ENCODE measurements around the gene C1QTNF12.

C1QTNF12 gene

GRCh38 chr1:1215881-1216605 is 30.5 kb downstream of the C1QTNF12 start:
- no peak overlapping the region for H3K27ac ChIP-seq (ENCODE audit: low read length)
- H3K27me3 ChIP-seq (ENCODE audit: control insufficient read depth in 1 of 2, insufficient read depth in 2 of 2, low read length in 2 of 2), result no peaks in the 10 kb centered on the region
- H3K36me3 ChIP-seq (ENCODE audit: control insufficient read depth in 2 of 2, insufficient read depth in 2 of 2, low read length in 2 of 2), result peaks cover 8 to 16% of the 10 kb centered on the region in 2 donors
- no peak overlapping the region for H3K4me3 ChIP-seq (ENCODE audit: low read length in 2 of 2)
- H3K4me1 ChIP-seq (ENCODE audit: control insufficient read depth, insufficient read depth, low read length), result peaks cover 6% of the 10 kb centered on the region
- H3K9ac ChIP-seq (ENCODE audit: low read length in 2 of 2), result no peak overlapping the region
- H3K9me3 ChIP-seq (ENCODE audit: control insufficient read depth in 2 of 2, low read length in 2 of 2), result no peaks in the 10 kb centered on the region

GRCh38 chr1:1215080-1215676 is 31.3 kb downstream of the C1QTNF12 start:
- peaks cover 6% of the 10 kb centered on the region for H3K4me1 ChIP-seq (ENCODE audit: control insufficient read depth, insufficient read depth, low read length)
- H3K27ac ChIP-seq (ENCODE audit: low read length), result no peak overlapping the region
- H3K9me3 ChIP-seq (ENCODE audit: control insufficient read depth in 2 of 2, low read length in 2 of 2), result no peaks in the 10 kb centered on the region
- peaks cover 0 to 15% of the 10 kb centered on the region in 2 donors for H3K36me3 ChIP-seq (ENCODE audit: control insufficient read depth in 2 of 2, insufficient read depth in 2 of 2, low read length in 2 of 2)
- H3K27me3 ChIP-seq (ENCODE audit: control insufficient read depth in 1 of 2, insufficient read depth in 2 of 2, low read length in 2 of 2), result no peaks in the 10 kb centered on the region
- no peak overlapping the region for H3K4me3 ChIP-seq (ENCODE audit: low read length in 2 of 2)
- H3K9ac ChIP-seq (ENCODE audit: low read length in 2 of 2), result no peak overlapping the region

- H3K27me3 ChIP-seq (ENCODE audit: control insufficient read depth in 1 of 2, insufficient read depth in 2 of 2, low read length in 2 of 2), result no peaks in the 10 kb centered on the region
- peaks cover 0 to 12% of the 10 kb centered on the region in 2 donors for H3K36me3 ChIP-seq (ENCODE audit: control insufficient read depth in 2 of 2, insufficient read depth in 2 of 2, low read length in 2 of 2)
- H3K9ac ChIP-seq (ENCODE audit: low read length in 2 of 2), result no peak within 1 kb of the TSS
- no peak within 1 kb of the TSS for H3K27ac ChIP-seq (ENCODE audit: low read length)
- H3K4me3 ChIP-seq (ENCODE audit: low read length in 2 of 2), result no peak within 1 kb of the TSS
- no peaks in the 10 kb centered on the region for H3K9me3 ChIP-seq (ENCODE audit: control insufficient read depth in 2 of 2, low read length in 2 of 2)
- peaks cover 6% of the 10 kb centered on the region for H3K4me1 ChIP-seq (ENCODE audit: control insufficient read depth, insufficient read depth, low read length)
Observed at GRCh38 chr1:1213345-1214265, 32.9 kb downstream of the C1QTNF12 start, which contains the start of gene TNFRSF4. Gene TNFRSF4, minus strand, starts transcription at chr1:1214153. Its CDS starts 26 bp downstream, at chr1:1214127.

- Histone ChIP-seq H3K4me1 (ENCODE audit: control insufficient read depth, insufficient read depth, low read length) (peaks cover 6% of the 10 kb centered on the region), H3K9ac (ENCODE audit: low read length in 2 of 2) (no peak overlapping the region), H3K27ac (ENCODE audit: low read length) (no peak overlapping the region), H3K27me3 (ENCODE audit: control insufficient read depth in 1 of 2, insufficient read depth in 2 of 2, low read length in 2 of 2) (peaks cover 0 to under 1% of the 10 kb centered on the region in 2 donors), H3K36me3 (ENCODE audit: control insufficient read depth in 2 of 2, insufficient read depth in 2 of 2, low read length in 2 of 2) (peaks cover 0 to 5% of the 10 kb centered on the region in 2 donors), H3K4me3 (ENCODE audit: low read length in 2 of 2) (no peak overlapping the region), H3K9me3 (ENCODE audit: control insufficient read depth in 2 of 2, low read length in 2 of 2) (no peaks in the 10 kb centered on the region)
Observed at GRCh38 chr1:1212780-1213344, 33.7 kb downstream of the C1QTNF12 start.

- H3K9ac ChIP-seq (ENCODE audit: low read length in 2 of 2), result no peak overlapping the region
- peaks cover 9% of the 10 kb centered on the region for H3K4me1 ChIP-seq (ENCODE audit: control insufficient read depth, insufficient read depth, low read length)
- peaks cover 0 to under 1% of the 10 kb centered on the region in 2 donors for H3K36me3 ChIP-seq (ENCODE audit: control insufficient read depth in 2 of 2, insufficient read depth in 2 of 2, low read length in 2 of 2)
- no peak overlapping the region for H3K27ac ChIP-seq (ENCODE audit: low read length)
- H3K9me3 ChIP-seq (ENCODE audit: control insufficient read depth in 2 of 2, low read length in 2 of 2), result no peaks in the 10 kb centered on the region
- no peak overlapping the region for H3K4me3 ChIP-seq (ENCODE audit: low read length in 2 of 2)
- H3K27me3 ChIP-seq (ENCODE audit: control insufficient read depth in 1 of 2, insufficient read depth in 2 of 2, low read length in 2 of 2), result peaks cover 5 to 12% of the 10 kb centered on the region in 2 donors
Observed at GRCh38 chr1:1211541-1212441, 34.7 kb downstream of the C1QTNF12 start.

GRCh38 chr1:1210726-1211540 is 35.6 kb downstream of the C1QTNF12 start:
- peaks cover 8 to 20% of the 10 kb centered on the region in 2 donors for H3K27me3 ChIP-seq (ENCODE audit: control insufficient read depth in 1 of 2, insufficient read depth in 2 of 2, low read length in 2 of 2)
- H3K36me3 ChIP-seq (ENCODE audit: control insufficient read depth in 2 of 2, insufficient read depth in 2 of 2, low read length in 2 of 2), result no peaks in the 10 kb centered on the region
- no peak overlapping the region for H3K4me3 ChIP-seq (ENCODE audit: low read length in 2 of 2)
- H3K9ac ChIP-seq (ENCODE audit: low read length in 2 of 2), result no peak overlapping the region
- no peaks in the 10 kb centered on the region for H3K9me3 ChIP-seq (ENCODE audit: control insufficient read depth in 2 of 2, low read length in 2 of 2)
- H3K27ac ChIP-seq (ENCODE audit: low read length), result no peak overlapping the region
- H3K4me1 ChIP-seq (ENCODE audit: control insufficient read depth, insufficient read depth, low read length), result peaks cover 15% of the 10 kb centered on the region

GRCh38 chr1:1208713-1209433 is 37.6 kb downstream of the C1QTNF12 start:
- no peaks in the 10 kb centered on the region for H3K9me3 ChIP-seq (ENCODE audit: control insufficient read depth in 2 of 2, low read length in 2 of 2)
- H3K4me1 ChIP-seq (ENCODE audit: control insufficient read depth, insufficient read depth, low read length), result peaks cover 9% of the 10 kb centered on the region
- H3K4me3 ChIP-seq (ENCODE audit: low read length in 2 of 2), result no peak overlapping the region
- no peak overlapping the region for H3K27ac ChIP-seq (ENCODE audit: low read length)
- peaks cover 13 to 25% of the 10 kb centered on the region in 2 donors for H3K27me3 ChIP-seq (ENCODE audit: control insufficient read depth in 1 of 2, insufficient read depth in 2 of 2, low read length in 2 of 2)
- H3K9ac ChIP-seq (ENCODE audit: low read length in 2 of 2), result no peak overlapping the region
- H3K36me3 ChIP-seq (ENCODE audit: control insufficient read depth in 2 of 2, insufficient read depth in 2 of 2, low read length in 2 of 2), result no peaks in the 10 kb centered on the region

- Histone ChIP-seq H3K36me3 (ENCODE audit: control insufficient read depth in 2 of 2, insufficient read depth in 2 of 2, low read length in 2 of 2) (no peaks in the 10 kb centered on the region), H3K4me1 (ENCODE audit: control insufficient read depth, insufficient read depth, low read length) (peaks cover 9% of the 10 kb centered on the region), H3K9me3 (ENCODE audit: control insufficient read depth in 2 of 2, low read length in 2 of 2) (no peaks in the 10 kb centered on the region), H3K27me3 (ENCODE audit: control insufficient read depth in 1 of 2, insufficient read depth in 2 of 2, low read length in 2 of 2) (peaks cover 13 to 28% of the 10 kb centered on the region in 2 donors), H3K4me3 (ENCODE audit: low read length in 2 of 2) (no peak overlapping the region), H3K27ac (ENCODE audit: low read length) (no peak overlapping the region), H3K9ac (ENCODE audit: low read length in 2 of 2) (no peak overlapping the region)
Observed at GRCh38 chr1:1207571-1207892, 39.0 kb downstream of the C1QTNF12 start.

- H3K9me3 ChIP-seq (ENCODE audit: control insufficient read depth in 2 of 2, low read length in 2 of 2), result no peaks in the 10 kb centered on the region
- H3K27me3 ChIP-seq (ENCODE audit: control insufficient read depth in 1 of 2, insufficient read depth in 2 of 2, low read length in 2 of 2), result peaks cover 13 to 28% of the 10 kb centered on the region in 2 donors
- no peak overlapping the region for H3K9ac ChIP-seq (ENCODE audit: low read length in 2 of 2)
- H3K36me3 ChIP-seq (ENCODE audit: control insufficient read depth in 2 of 2, insufficient read depth in 2 of 2, low read length in 2 of 2), result no peaks in the 10 kb centered on the region
- peaks cover 9% of the 10 kb centered on the region for H3K4me1 ChIP-seq (ENCODE audit: control insufficient read depth, insufficient read depth, low read length)
- H3K27ac ChIP-seq (ENCODE audit: low read length), result no peak overlapping the region
- H3K4me3 ChIP-seq (ENCODE audit: low read length in 2 of 2), result no peak overlapping the region
Observed at GRCh38 chr1:1206966-1207531, 39.5 kb downstream of the C1QTNF12 start.
